GM18499 (cell line): ENCODE results near the gene FLII.

Source experiments
- ATAC-seq: cut with Tn5 transposase; IDR thresholded peaks from one replicate; pipeline ENCODE4 v1.9.1; 2021; ENCODE audit warnings: moderate number of reproducible peaks; ENCODE audit not compliant: insufficient read depth, unreplicated experiment

The FLII gene

GRCh38 chr17:18246109-18246725 lies 12.3 kb downstream of the FLII start:
- no peak for ATAC-seq

GRCh38 chr17:18245038-18245776 lies 13.3 kb downstream of the FLII start:
- ATAC-seq: no peak

- no peak for ATAC-seq
Observed at GRCh38 chr17:18241229-18241871, 17.2 kb downstream of the FLII start.

GRCh38 chr17:18240449-18240848 lies 18.1 kb downstream of the FLII start:
- no peak for ATAC-seq

- ATAC-seq: no peak
Observed at GRCh38 chr17:18238299-18238698, 20.2 kb downstream of the FLII start.

- ATAC-seq: no peak
Observed at GRCh38 chr17:18237461-18237860, 21.1 kb downstream of the FLII start.

GRCh38 chr17:18236494-18236893 lies 22.0 kb downstream of the FLII start:
- ATAC-seq: no peak

- ATAC-seq: no peak
Observed at GRCh38 chr17:18235743-18236256, 22.7 kb downstream of the FLII start.

- no peak for ATAC-seq
Observed at GRCh38 chr17:18234853-18235380, 23.6 kb downstream of the FLII start.

GRCh38 chr17:18233803-18234518 lies 24.6 kb downstream of the FLII start:
- ATAC-seq: no peak

- ATAC-seq: no peak
Observed at GRCh38 chr17:18231164-18231563, 27.4 kb downstream of the FLII start.

GRCh38 chr17:18230288-18231141 lies 28.0 kb downstream of the FLII start:
- no peak for ATAC-seq

GRCh38 chr17:18229771-18230170 lies 28.8 kb downstream of the FLII start:
- no peak for ATAC-seq

GRCh38 chr17:18229254-18229653 lies 29.3 kb downstream of the FLII start:
- ATAC-seq: no peak

- ATAC-seq: no peak
Observed at GRCh38 chr17:18228176-18228682, 30.3 kb downstream of the FLII start.

GRCh38 chr17:18227635-18228034 lies 30.9 kb downstream of the FLII start:
- ATAC-seq: no peak

- ATAC-seq: no peak
Observed at GRCh38 chr17:18226284-18226945, 32.1 kb downstream of the FLII start.

GRCh38 chr17:18225642-18226283 lies 32.8 kb downstream of the FLII start:
- no peak for ATAC-seq
